ENCODE measurements around the gene HSD17B2.

DNA sequence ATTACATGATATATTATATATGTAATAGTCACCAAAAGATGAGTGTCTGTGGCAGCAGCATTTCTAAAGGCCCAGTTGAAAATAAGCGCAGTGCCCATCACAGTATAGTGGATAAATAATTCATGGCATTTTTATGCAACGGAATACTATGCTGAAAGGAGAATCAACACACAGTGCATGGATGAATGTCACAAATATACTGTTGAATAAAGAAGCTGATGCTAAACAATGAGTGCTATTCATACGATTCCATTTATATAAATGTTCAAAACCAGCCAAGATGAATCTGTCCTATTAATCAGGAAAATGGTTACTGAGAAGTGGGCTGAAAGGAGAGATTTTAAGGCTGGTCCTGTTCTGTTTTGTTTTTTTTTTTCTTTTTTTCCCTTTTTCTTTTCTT, 61.6 kb downstream of the HSD17B2 start:
- TF ChIP-seq CTCF (IDR thresholded peaks at IDR 0.05; ENCODE audit: low read depth, low read length, poor library complexity, severe bottlenecking), result no peak
- TF ChIP-seq EZH2phosphoT487 (IDR thresholded peaks at IDR 0.05; ENCODE audit: borderline replicate concordance, low read length), result no peak
